GM21381 (cell line): ENCODE measurements around the gene KRT36.

Experiments
- ATAC-seq: cut with Tn5 transposase; IDR thresholded peaks from one replicate; pipeline ENCODE4 v1.9.1; 2021; ENCODE audit warnings: mild to moderate bottlenecking, moderate library complexity; ENCODE audit not compliant: unreplicated experiment

KRT36 gene

DNA sequence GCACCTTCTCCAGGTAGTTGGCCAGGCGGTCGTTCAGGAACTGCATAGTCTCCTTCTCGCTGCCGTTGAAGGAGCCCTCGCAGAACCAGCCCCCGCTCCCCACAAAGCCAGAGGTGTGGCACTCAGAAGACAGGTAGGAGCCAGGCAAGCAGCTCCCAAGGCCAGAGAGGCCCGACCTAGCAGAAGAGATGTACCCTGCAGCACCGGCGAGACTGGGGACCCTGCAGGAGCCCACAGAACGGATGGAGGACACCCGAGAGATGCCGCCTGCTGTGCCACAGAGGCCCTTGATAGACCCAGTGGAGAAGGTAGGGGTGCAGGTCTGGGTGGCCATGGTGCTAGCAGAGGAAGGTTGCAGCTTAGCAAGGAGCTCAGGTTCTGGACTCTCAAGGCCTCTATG lies at the start of gene KRT36:
Gene KRT36, minus strand, starts transcription at position 380 of the 400 bp plus-strand sequence. Its CDS starts 46 bp downstream, at position 334.
- no peak for ATAC-seq

DNA sequence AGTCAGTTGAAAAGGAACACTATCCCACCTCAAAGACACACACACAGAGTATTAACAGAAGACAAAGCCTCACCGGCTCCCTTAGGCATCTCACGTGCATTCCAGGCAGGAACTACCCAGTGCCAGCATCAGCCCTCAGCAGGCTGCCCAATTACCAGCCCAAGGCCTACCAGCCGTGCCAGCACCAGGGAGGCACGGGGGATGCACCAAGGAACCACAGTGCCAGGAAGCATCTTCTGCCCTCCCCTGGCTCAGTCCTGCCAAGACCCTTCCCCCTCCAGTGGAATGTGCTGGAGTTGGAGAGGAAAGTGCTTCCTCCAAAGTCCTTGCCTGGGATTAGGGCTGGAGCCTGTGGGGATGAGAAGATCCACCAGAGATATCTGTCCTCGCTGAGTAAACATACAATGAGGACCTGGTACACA lies 49.4 kb upstream of the KRT36 start:
- no peak for ATAC-seq

DNA sequence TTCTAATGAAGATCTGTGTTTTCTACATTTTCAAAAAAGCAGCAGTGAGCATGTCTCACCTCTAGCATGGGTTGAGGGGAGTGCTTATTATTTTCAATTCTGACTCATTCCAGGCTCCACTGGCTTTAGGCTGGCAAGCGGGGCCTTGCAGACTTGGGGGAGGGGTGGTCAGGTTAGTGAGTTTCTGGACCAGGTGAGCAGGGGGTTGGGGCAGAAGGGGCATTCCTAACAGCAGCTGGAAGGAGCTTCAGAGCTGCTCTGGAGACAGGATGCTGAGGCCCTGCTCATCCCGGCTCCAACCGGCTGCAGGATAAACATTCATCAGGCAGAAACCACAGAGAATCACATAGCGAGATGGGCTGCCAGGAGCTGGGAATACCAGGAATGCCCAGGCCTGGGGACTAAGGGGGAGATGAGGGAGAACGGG lies 48.9 kb upstream of the KRT36 start:
- ATAC-seq, result no peak

DNA sequence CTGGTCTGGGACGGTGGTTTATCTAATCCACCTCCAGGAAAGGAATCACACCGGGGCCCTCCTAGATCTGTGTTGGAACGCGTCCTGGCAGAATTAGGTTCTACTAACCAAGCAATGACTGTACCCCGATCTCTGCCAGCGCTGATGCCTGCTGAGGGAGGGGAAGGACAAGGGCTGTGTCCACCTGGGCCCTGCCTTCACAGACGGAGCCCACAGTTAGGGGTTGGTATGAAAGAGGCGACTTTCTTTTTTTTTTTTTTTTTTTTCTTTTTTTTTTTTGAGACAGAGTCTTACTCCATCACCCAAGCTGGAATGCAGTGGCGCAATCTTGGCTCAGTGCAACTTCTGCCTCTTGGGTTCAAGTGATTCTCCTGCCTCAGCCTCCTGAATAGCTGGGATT lies 48.3 kb upstream of the KRT36 start:
- ATAC-seq, result no peak

DNA sequence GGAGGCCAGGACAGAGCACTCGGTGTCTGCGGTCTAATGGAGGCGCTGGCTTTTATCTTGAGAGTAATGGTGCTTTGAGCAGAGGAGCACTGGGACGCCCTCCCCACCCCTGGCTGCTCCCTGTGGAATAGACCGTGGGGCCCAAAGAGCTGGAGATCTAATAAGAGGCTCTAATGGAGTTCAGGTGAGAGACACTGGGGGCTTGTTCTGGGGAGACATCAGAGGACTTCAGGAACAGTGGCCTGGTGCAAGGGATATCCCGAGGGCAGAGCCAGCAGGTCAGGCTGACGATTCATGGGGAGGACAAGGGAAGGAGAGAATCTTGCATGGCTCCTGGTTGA lies 47.9 kb upstream of the KRT36 start:
- no peak for ATAC-seq

DNA sequence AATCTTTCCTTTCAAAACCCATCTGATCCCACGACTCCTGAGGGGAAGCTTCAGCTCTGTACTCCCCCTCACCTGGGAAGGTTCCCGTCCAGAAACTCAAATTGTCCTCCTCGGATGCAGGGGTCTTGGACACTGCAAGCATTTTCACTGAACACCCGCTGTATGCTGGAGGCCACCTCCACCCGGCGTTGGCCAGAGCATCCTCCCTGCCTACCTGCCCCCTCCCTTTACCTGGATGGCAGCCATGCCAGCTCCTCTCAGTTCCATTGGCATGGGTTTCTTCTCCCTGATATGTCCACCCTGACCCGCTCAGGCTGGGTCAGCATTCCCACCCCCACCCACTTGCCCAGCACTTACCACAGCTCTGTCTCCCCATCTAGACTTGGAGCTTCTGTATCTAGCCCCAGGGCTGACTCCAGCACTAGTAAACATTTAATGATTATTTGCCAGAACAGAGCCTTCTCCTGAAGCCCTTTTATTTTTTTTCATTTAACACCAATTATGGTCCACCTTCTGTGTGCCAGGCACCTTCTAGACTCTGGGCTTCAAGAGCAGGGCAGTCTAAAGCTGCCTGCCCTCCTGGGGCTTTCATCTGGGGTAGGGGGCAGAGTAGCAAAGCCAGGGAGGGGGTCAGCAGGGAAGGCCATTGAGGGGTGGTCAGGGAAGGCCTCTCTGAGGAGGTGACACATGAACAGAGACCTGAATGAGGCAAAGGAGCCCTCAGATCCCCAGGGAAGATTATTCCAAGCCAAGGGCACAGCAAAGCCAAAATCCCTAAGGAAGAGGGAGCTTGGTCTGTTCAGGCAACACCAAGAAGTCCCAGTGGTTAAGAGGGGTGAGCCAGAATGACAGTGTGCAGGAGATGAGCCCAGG lies 47.3 kb upstream of the KRT36 start:
- no peak for ATAC-seq

DNA sequence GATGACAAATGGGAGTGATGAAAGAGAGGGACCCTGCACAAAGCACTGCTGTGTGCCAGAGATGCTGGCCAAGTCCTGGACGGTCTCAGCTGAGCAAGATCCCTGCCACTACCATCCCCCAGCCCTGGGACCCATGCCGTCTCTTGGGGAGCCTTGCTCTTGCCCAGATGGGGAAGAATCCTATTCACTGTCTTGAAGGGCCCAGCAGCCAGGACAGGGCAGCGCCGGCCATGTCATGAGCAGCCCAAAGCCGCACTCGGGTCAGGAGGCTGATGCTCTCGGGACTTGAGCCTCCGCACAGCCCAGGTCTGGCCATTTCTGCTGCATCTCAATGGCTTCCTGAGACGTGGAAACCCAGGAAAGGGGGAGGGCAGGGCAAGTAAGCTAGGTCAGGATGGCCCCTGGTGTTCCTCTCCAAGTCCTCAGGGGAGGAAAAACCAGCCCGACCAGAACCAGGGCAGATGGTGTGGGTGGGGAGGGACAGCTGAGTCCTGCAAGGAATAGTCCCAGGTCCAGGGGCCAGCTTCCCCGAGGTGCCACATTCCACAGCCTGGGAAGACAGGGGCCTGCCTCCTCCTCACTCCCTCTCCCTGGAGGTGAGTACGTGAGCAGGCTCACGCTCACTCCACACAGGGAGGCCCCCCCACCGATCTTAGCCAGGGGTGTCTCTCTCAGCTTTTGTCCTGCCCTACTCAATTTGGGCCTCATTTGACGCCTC lies 46.2 kb upstream of the KRT36 start:
- ATAC-seq, result no peak

DNA sequence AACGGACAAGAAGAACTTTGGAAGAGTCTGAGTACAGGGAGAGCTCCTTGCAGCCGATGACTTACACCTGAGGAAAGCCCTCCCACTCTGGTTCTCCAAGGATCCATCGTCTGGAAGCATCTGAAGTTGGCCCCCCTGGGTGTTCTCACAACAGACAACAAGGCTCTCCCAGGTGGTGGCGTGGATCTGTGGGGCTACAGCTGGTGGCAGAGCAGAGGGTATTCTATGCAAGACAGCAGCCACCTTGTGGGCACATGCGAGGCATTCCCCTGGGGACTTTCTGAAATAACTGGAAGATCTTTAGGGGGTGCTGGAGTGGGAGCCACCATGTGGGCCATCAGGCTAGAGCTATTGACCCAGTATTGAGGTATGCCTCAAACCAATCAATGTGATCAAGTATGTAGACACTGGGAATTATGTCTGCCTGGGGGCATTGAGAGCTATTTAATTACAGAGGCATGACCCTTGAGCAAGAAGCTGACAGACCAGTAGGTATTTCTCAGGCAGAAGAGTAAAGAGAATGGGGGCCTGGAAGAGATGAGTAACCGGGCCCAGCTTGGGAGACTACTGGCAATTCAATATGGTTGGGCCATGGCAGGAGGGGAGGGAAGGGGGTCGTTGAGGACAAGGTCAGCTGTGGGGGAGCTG lies 45.3 kb upstream of the KRT36 start:
- no peak for ATAC-seq

DNA sequence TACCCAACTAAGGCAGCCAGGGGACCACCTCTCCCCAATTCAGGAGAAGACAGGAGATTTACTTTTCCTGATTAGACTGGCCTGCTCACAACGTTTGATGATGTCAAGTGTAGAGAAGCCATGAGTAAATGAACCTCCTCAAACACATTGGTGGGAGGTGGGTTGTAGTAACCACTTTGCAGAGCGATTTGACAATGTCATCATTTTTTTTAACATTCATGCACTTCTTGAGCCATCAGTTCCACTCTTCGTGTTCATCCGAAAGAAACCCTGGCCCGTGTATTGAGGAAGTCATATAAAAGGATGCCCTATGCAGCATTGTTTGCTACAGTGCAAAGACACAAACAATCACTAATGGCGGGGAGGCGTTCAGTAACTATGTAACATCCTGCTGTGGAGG lies 43.9 kb upstream of the KRT36 start:
- ATAC-seq, result no peak

DNA sequence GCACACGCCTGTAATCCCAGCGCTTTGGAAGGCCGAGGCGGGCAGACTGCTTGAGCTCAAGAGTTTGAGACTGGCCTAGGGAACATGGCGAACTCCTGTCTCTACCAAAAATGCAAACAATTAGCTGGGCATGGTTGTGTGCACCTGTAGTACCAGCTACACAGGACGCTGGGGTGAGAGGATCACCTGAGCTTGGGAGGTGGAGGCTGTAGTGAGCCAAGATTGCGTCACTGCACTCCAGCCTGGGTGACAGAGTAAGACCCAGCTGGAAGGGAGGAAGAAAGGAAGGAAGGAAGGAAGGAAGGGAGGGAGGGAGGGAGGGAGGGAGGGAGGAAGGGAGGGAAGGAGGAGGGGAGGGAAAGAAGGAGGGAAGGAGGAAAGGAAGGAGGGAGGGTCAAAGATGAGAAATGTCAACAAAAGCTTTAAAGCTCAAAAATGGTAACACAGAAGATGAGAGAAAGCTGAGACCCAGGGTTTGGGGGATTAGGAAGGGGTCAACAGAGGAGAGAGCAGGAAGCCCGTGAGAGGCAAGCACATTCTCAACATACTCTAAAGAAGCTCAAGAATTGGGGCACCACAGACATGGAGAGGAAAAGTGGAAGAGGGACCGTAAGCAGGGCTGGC lies 43.3 kb upstream of the KRT36 start:
- ATAC-seq, result no peak

DNA sequence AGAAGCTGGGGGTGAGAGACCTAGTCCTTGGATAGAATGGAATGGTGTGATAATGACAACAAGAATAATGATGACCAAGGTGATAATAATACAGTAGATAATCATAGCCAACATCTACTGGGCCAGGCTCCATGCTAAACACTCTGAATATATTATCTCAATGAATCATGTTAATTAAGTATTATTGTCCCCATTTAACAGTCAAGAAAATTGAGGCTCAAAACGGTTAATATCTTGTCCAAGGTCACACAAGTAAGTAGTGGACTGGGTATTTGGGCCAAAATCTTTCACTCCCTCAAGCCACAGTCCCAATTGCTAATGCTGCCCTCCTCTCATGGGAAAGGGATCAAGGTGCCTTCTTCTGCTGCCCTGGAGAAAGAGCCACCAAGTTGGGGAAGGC lies 42.3 kb upstream of the KRT36 start:
- ATAC-seq, result no peak

DNA sequence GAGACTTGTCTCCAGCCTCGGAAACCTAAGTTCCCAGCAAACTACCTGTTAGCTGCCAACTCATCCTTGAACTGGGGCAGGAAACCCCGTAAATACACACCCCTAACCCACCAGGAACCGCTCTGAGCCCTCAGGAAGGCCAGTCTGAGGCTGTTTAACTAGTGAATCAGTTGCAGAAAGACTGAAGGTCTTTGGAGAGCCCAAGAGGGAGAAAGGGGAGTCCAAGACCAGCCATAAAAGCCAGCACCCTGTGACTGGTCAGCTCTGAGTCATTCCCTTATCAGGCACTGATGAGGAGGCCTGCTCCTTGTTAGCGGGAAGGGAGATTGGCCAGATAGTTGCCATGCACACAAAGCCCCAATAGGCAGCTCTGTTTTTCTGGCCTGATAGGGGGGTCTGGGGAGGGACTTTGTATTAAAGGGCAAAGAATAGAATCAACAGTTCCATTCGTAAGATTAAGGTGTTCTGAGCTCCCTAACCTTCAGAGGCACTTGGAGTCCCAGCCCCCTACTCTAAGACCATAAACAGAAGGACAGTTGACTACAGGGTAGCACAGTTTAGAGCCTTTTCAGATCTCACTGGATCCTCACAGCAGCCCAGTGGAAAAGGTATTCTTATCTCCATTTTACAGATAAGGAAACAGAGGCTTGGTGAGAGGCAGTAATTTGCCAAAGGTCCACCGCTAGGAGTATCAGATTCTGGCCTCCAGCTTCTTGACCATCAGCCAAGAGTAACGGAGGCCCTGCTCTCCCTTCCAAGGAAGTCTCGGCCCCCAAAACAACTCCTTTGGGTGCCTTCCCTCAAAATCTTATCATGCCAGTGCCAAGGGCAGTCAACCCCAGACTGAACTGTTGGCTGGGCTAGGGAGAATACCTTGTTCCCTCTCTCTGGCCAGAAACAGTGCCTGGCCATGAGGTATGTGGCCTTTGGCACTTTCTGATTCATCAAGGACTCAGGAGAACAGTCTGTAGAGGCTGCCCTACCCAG lies 40.6 kb upstream of the KRT36 start:
- no peak for ATAC-seq

DNA sequence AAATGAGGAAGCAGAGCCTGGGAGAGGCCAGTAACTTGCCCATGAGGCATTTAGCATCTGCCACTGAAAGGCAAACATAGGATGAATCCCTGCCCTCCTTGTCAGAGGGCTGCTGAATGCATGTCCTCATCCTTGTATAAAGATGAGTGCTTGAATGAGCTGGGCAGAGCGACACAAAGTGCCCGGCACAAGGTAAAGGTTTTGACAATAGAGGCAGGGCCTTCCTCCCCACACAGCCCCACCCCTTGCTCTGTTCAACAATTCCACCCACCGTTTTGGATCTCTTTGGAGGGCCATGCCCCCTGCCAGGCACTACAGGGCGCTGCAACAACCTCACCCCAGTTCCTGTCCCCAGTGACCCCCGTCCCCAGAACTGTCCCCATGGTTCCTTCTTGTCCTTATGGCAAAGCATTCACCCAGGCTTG lies 39.8 kb upstream of the KRT36 start:
- no peak for ATAC-seq

DNA sequence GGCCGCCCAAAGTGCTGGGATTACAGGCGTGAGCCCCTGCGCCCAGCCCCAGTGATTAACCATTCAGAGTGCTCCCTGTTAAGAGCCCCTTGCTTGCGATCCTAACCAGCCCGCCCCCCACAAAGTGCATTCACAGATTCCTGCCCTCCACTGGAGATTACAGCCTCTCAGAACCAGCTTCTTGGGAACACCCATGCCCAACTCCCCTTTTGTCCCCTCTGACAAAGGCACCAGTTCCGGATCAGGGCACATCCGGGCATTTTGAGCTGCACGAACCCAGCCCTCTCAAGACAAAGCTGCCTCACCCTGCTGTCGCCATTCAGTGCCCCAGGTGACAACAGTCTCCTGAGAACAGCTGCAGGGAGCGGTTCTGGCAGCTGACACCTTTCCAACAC lies 39.2 kb upstream of the KRT36 start:
- ATAC-seq, result no peak

DNA sequence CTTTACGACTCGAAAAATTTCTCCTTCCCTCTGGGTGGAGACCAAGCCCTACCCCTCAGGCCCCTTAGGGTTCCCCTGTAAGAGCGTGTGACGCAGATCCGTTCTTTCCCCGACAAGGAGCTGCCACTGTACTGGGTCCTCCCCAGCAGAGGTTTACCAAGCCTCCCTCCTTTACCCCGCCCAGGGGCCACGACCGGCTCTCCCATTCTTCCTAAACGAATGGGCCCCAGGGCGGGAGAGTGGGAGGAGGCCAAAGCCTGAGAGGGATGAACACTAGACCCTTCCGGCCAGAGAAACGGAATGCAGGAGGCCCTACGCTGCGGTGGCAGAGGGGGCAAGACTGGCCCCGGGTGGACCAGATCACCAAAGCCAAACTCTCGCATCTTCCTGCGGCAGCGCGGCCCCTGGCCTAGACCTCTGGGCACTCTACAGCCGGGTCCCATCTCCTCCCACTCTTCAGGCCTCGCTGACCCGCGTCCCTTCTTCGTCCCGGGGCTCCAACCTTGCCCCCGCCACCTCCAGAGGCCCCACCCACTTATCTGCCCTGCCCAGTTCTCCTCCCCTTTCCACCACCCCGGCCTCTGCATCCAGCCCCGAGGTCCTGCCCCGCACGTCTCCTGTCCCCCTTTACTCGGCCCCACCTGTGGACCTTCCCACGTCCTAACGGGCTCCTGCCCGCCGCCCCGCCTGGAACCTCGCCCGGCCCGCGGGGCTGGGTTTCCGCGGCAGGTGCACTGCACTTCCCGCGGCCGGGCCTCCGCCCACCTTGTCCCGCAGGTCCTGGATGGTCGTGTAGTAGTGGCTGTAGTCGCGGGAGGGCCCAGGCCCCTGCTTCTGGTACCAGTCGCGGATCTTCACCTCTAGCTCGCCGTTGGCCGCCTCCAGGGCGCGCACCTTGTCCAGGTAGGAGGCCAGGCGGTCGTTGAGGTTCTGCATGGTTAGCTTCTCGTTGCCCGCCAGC lies 37.6 kb upstream of the KRT36 start:
- no peak for ATAC-seq

DNA sequence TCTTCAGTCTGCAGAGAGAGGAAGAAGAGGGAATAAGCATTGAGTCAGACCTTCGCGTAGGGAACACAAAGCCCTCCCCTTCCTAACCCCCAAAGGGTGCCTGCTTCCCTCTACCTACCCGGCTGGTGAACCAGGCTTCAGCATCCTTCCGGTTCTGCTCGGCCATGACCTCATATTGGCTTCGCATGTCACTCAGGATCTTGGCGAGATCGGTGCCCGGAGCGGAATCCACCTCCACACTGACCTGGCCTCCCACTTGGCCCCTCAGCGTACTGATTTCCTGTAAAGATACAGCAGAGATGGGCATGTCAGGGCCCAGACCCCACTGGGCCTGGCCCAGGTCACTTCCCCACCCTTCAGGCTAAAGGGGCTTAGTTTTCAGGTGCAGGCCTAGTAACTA lies 34.6 kb upstream of the KRT36 start:
- no peak for ATAC-seq

DNA sequence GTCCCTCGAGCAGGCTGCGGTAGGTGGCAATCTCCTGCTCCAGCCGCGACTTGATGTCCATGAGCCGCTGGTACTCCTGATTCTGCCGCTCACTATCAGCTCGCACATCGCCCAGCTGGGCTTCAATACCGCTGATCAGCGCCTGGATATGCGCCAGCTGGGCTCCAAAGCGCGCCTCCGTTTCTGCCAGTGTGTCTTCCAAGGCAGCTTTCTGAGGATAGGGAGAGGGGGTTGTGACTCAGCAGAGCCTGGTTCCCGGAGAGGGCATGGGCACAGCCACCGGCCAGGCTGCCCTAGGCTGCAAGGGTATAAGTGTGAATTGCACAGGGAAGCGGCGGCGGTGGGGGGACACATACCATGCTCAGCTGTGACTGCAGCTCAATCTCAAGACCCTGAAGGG lies 34.1 kb upstream of the KRT36 start:
- ATAC-seq, result no peak

DNA sequence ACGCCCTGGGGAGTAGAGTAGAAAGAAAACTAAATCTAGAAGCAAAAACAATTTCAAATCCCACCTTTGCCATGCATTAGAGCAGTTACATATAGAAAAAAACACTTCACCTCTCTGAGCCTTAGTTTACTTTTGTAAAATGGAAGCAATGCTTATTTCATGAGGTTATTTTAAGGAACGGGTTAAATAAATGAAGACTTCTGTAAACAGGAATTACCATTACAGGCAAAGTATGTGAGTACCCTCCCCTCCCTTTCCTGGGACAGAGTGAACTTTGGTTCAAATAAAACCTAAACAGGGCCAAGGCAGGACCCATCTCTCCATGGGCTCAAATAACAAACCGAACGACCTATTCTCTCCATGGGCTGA lies 33.5 kb upstream of the KRT36 start:
- ATAC-seq, result no peak
